Glutamatergic neuron (in vitro differentiated cells): ENCODE results near the gene LHX2. TPM values are rescaled to one million over a fixed set of nuclear protein-coding genes. Genes with fewer than 3 reads are reported as not detected.
"Not testable (repeated sequence)": the region's sequence is repeated elsewhere in the genome, so short reads cannot be mapped to it uniquely, and the experiment has no call there.

ENCODE experiments used
- DNase-seq: peaks from one replicate; pipeline ENCODE4 v3.0.0; 2022
- H3K27ac Mint-ChIP-seq: one replicate; pipeline ENCODE4 v1.8.0; 2020; ENCODE audit warnings: mild to moderate bottlenecking, mixed read lengths, inconsistent platforms; ENCODE audit not compliant: unreplicated experiment
- H3K27me3 Mint-ChIP-seq: one replicate; pipeline ENCODE4 v1.8.0; 2020; ENCODE audit warnings: mild to moderate bottlenecking, moderate library complexity, mixed read lengths, inconsistent platforms; ENCODE audit not compliant: unreplicated experiment
- H3K36me3 Mint-ChIP-seq: one replicate; pipeline ENCODE4 v1.8.0; 2020; ENCODE audit warnings: mild to moderate bottlenecking, mixed read lengths, inconsistent platforms; ENCODE audit not compliant: unreplicated experiment
- H3K4me1 Mint-ChIP-seq: one replicate; pipeline ENCODE4 v1.8.0; 2020; ENCODE audit warnings: mild to moderate bottlenecking, low read depth, mixed read lengths, inconsistent platforms; ENCODE audit not compliant: unreplicated experiment
- H3K4me3 Mint-ChIP-seq: one replicate; pipeline ENCODE4 v1.8.0; 2020; ENCODE audit warnings: mild to moderate bottlenecking, mixed read lengths, inconsistent platforms; ENCODE audit not compliant: unreplicated experiment
- H3K9me3 Mint-ChIP-seq: one replicate; pipeline ENCODE4 v1.8.0; 2020; ENCODE audit warnings: mild to moderate bottlenecking, moderate library complexity, mixed read lengths, inconsistent platforms; ENCODE audit not compliant: unreplicated experiment
- total RNA-seq: library from RNA; stranded (reverse); fragmentation: NEBNext Ultra II Directional; extraction: Animal tissue kit (Norgen Biotek cat#: 25700); gene quantifications from one replicate; pipeline ENCODE4 v1.2.1, GENCODE V29; 2021; ENCODE audit not compliant: unreplicated experiment
- TF ChIP-seq, protein P1 (sequence below): fragments of 200-600 bp; sonication (generic); IDR thresholded peaks from one replicate; pipeline ENCODE4 v1.5.0; 2021; ENCODE audit not compliant: partially characterized antibody, unreplicated experiment

Gene LHX2
- total RNA-seq, 1 donor from 2014 or later: 6.7 TPM

- H3K4me3 Mint-ChIP-seq: no peak overlapping the region
- H3K9me3 Mint-ChIP-seq: peaks cover 3% of the 10 kb centered on the region
- no peak overlapping the region for H3K27ac Mint-ChIP-seq
- DNase-seq: no peak
- TF ChIP-seq, protein P1, sequence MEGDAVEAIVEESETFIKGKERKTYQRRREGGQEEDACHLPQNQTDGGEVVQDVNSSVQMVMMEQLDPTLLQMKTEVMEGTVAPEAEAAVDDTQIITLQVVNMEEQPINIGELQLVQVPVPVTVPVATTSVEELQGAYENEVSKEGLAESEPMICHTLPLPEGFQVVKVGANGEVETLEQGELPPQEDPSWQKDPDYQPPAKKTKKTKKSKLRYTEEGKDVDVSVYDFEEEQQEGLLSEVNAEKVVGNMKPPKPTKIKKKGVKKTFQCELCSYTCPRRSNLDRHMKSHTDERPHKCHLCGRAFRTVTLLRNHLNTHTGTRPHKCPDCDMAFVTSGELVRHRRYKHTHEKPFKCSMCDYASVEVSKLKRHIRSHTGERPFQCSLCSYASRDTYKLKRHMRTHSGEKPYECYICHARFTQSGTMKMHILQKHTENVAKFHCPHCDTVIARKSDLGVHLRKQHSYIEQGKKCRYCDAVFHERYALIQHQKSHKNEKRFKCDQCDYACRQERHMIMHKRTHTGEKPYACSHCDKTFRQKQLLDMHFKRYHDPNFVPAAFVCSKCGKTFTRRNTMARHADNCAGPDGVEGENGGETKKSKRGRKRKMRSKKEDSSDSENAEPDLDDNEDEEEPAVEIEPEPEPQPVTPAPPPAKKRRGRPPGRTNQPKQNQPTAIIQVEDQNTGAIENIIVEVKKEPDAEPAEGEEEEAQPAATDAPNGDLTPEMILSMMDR: no peak
- H3K4me1 Mint-ChIP-seq: no peaks in the 10 kb centered on the region
- no peaks in the 10 kb centered on the region for H3K36me3 Mint-ChIP-seq
- H3K27me3 Mint-ChIP-seq: peaks cover 5% of the 10 kb centered on the region
These were observed 39.0 kb upstream of the LHX2 start for GRCh38 chr9:123972618-123973017.

DNA sequence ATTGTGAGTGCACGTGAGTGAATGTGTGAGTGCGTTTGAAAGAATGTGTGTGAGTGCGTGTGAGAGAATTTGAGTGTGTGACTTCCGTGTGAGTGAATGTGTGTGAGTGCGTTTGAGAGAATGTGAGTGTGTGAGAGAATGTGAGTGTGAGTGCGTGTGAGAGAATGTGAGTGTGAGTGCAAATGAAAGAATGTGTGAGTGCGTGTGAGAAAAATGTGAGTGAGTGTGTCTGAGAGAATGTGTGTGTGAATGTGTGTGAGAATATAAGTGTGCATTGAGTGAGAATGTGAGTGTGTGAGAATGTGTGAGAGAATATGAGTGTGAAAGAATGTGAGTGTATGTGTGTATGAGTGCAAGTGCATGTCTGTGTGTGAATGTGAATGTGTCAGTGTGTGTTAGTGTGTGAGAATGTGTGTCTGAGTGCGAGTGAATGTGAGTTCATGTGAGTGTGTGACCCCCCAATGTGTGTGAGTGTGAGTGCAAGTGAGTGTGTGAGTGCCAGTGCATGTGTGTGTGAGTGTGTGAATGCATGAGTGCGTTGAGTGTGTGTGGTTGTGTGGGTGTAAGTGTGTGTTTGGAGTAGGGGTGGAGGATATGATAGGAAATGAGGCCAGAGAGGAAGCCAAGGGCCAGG lies 37.9 kb upstream of the LHX2 start:
- Mint-ChIP-seq H3K27me3 (peaks cover 5% of the 10 kb centered on the region), H3K9me3 (peaks cover 3% of the 10 kb centered on the region), H3K4me3 (no peak overlapping the region), H3K27ac (no peak overlapping the region), H3K36me3 (no peaks in the 10 kb centered on the region), H3K4me1 (no peaks in the 10 kb centered on the region)
- DNase-seq: no peak
- TF ChIP-seq, protein P1: no peak

DNA sequence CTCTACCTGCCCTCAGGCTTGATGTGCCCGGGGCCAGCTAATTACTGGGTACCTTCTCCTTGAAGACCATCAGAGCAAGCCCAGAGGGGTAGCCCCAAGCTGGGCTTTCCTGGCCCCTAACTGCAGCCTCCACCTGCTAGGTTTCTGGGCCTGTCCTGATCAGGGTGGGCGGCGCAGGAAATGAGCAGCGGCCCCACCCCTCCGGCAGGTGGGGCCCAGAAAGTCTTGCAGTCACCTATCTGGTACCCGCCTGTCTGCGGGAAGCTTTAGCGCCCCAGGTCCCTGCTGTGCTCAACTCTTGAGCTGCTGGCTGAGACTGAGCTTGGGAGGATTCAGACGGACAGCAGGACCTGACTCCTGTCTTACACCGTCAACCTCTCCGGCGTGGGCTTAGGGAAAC lies 37.1 kb upstream of the LHX2 start:
- H3K9me3 Mint-ChIP-seq: peaks cover 3% of the 10 kb centered on the region
- H3K4me1 Mint-ChIP-seq: no peaks in the 10 kb centered on the region
- H3K36me3 Mint-ChIP-seq: no peaks in the 10 kb centered on the region

GRCh38 chr9:123975871-123976270 lies 35.7 kb upstream of the LHX2 start:
- Mint-ChIP-seq H3K27ac (peak overlapping the region; percentile 23), H3K9me3 (peaks cover 3% of the 10 kb centered on the region), H3K4me3 (no peak overlapping the region), H3K4me1 (no peaks in the 10 kb centered on the region), H3K36me3 (no peaks in the 10 kb centered on the region), H3K27me3 (peaks cover 3% of the 10 kb centered on the region)
- no peak for DNase-seq
- TF ChIP-seq, protein P1: no peak

More for the DNA sequence above, 37.1 kb upstream of the LHX2 start:
- TF ChIP-seq, protein P1: no peak
- peaks cover 3% of the 10 kb centered on the region for H3K27me3 Mint-ChIP-seq
- H3K4me3 Mint-ChIP-seq: no peak overlapping the region
- DNase-seq: no peak
- H3K27ac Mint-ChIP-seq: no peak overlapping the region

- not testable (repeated sequence) for H3K4me3 Mint-ChIP-seq, H3K27me3 Mint-ChIP-seq
These were observed 35.0 kb upstream of the LHX2 start for GRCh38 chr9:123976579-123976978.

More at GRCh38 chr9:123976579-123976978, 35.0 kb upstream of the LHX2 start:
- H3K9me3 Mint-ChIP-seq, H3K27ac Mint-ChIP-seq, DNase-seq, H3K36me3 Mint-ChIP-seq, H3K4me1 Mint-ChIP-seq: not testable (repeated sequence)
